A549 (cell line): Measurements from ENCODE around the gene ITGB8.

Source experiments
- CEBPB ChIP-seq, 2 experiments: fragments of >200 bp in 1 of 2; sonication (Bioruptor Twin) in 1 of 2; formaldehyde crosslinking in 1 of 2; IDR thresholded peaks; 2 replicates each; pipeline ENCODE4 v1.6.1; 2012 to 2016
- EP300 ChIP-seq, 2 experiments: fragments of >200 bp; sonication (Bioruptor Twin); formaldehyde crosslinking; IDR thresholded peaks; 2 replicates in 1 of 2; 3 replicates in 1 of 2; pipeline ENCODE4 v1.6.1; 2016 to 2017
- ESRRA ChIP-seq: fragments of 150-350 bp; IDR thresholded peaks from 2 replicates; pipeline ENCODE4 v1.6.1; 2014; ENCODE audit warnings: mild to moderate bottlenecking, low read length, borderline replicate concordance
- KDM5A ChIP-seq: fragments of 200-600 bp; sonication (generic); IDR thresholded peaks from 2 replicates; pipeline ENCODE4 v1.6.1; 2016; ENCODE audit warnings: antibody characterized with exemption, mild to moderate bottlenecking
- MYC ChIP-seq: IDR thresholded peaks from 2 replicates; pipeline ENCODE4 v1.6.1; 2012; ENCODE audit warnings: mild to moderate bottlenecking, inconsistent platforms, low read length, improper control_type of control experiment, borderline replicate concordance
- POLR2A ChIP-seq: IDR thresholded peaks from 2 replicates; pipeline ENCODE4 v1.6.1; 2012; ENCODE audit warnings: mild to moderate bottlenecking, low read length
- POLR2AphosphoS2 ChIP-seq: conservative IDR thresholded peaks from 2 replicates; pipeline ENCODE4 v1.6.1; 2012; ENCODE audit warnings: low read length, improper control_type of control experiment, inconsistent platforms
- SMC3 ChIP-seq: fragments of >200 bp; sonication (Bioruptor Twin); formaldehyde crosslinking; IDR thresholded peaks from 3 replicates; pipeline ENCODE4 v1.6.1; 2018; ENCODE audit warnings: inconsistent platforms
- TP53 ChIP-seq: fragments of 250-450 bp; sonication (Bioruptor Pico); IDR thresholded peaks from 2 replicates; pipeline ENCODE4 v1.5.0; 2021; ENCODE audit warnings: mild to moderate bottlenecking, moderate library complexity
- ZSCAN20 ChIP-seq: fragments of 250-450 bp; sonication (Bioruptor Pico); IDR thresholded peaks from 2 replicates; pipeline ENCODE4 v1.8.0; 2022; ENCODE audit warnings: mild to moderate bottlenecking, moderate library complexity
- TF ChIP-seq, protein P1 (sequence below): fragments of >200 bp; sonication (Bioruptor Twin); formaldehyde crosslinking; IDR thresholded peaks from 3 replicates; pipeline ENCODE4 v1.5.1; 2016
- TF ChIP-seq, protein P2 (sequence below): IDR thresholded peaks from 2 replicates; pipeline ENCODE4 v1.6.1; 2012
- TF ChIP-seq, protein P3 (sequence below): fragments of 250-450 bp; sonication (Bioruptor Pico); IDR thresholded peaks from 2 replicates; pipeline ENCODE4 v1.5.0; 2021; ENCODE audit warnings: mild to moderate bottlenecking, moderate library complexity, borderline replicate concordance

DNA sequence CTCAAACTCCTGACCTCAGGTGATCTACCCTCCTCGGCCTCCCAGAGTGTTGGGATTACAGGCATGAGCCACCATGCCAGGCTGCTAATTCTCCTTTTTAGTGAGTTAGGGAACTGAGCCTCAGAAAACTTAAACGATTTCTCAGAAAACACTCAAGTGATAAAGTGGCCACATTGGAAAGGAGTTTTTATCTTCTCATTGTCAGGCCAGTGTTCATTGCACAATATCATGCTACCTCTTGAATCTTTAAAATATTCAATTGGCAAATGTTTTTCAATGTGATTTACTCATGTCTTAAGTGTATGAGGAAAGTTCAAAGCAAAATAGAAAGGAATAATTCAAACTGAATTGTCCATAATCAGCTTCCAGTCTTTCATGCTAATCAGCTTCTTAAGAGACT, 80.7 kb downstream of the ITGB8 start:
- TF ChIP-seq, protein P1, sequence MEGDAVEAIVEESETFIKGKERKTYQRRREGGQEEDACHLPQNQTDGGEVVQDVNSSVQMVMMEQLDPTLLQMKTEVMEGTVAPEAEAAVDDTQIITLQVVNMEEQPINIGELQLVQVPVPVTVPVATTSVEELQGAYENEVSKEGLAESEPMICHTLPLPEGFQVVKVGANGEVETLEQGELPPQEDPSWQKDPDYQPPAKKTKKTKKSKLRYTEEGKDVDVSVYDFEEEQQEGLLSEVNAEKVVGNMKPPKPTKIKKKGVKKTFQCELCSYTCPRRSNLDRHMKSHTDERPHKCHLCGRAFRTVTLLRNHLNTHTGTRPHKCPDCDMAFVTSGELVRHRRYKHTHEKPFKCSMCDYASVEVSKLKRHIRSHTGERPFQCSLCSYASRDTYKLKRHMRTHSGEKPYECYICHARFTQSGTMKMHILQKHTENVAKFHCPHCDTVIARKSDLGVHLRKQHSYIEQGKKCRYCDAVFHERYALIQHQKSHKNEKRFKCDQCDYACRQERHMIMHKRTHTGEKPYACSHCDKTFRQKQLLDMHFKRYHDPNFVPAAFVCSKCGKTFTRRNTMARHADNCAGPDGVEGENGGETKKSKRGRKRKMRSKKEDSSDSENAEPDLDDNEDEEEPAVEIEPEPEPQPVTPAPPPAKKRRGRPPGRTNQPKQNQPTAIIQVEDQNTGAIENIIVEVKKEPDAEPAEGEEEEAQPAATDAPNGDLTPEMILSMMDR: no peak
- TF ChIP-seq EP300 (IDR thresholded peaks at IDR 0.05) (no peak), POLR2AphosphoS2 (no peak), MYC (no peak), ZSCAN20 (CRISPR knock-in tag) (no peak), TP53 (CRISPR knock-in tag) (no peak), POLR2A (no peak), ESRRA (no peak), KDM5A (no peak), CEBPB (IDR thresholded peaks at IDR 0.05) (no peak), SMC3 (no peak)
- TF ChIP-seq, protein P2, sequence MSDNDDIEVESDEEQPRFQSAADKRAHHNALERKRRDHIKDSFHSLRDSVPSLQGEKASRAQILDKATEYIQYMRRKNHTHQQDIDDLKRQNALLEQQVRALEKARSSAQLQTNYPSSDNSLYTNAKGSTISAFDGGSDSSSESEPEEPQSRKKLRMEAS: no peak
- TF ChIP-seq, protein P3, sequence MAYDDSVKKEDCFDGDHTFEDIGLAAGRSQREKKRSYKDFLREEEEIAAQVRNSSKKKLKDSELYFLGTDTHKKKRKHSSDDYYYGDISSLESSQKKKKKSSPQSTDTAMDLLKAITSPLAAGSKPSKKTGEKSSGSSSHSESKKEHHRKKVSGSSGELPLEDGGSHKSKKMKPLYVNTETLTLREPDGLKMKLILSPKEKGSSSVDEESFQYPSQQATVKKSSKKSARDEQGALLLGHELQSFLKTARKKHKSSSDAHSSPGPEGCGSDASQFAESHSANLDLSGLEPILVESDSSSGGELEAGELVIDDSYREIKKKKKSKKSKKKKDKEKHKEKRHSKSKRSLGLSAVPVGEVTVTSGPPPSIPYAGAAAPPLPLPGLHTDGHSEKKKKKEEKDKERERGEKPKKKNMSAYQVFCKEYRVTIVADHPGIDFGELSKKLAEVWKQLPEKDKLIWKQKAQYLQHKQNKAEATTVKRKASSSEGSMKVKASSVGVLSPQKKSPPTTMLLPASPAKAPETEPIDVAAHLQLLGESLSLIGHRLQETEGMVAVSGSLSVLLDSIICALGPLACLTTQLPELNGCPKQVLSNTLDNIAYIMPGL (CRISPR knock-in tag): no peak
